IMR-90 (cell line): ENCODE measurements around the gene COL24A1.

Experiments used
- BHLHE40 ChIP-seq: fragments of 150-350 bp; IDR thresholded peaks from 2 replicates; pipeline ENCODE4 v1.6.1; 2016; ENCODE audit warnings: mild to moderate bottlenecking, low read depth, low read length
- CEBPB ChIP-seq: IDR thresholded peaks from 2 replicates; pipeline ENCODE4 v1.6.1; 2012; ENCODE audit warnings: low read depth, low read length, improper control_type of control experiment
- CTCF ChIP-seq: conservative IDR thresholded peaks from 2 replicates; pipeline ENCODE4 v1.5.1; 2012; ENCODE audit warnings: mild to moderate bottlenecking, low read depth, low read length, improper control_type of control experiment
- FOS ChIP-seq: fragments of 150-350 bp; IDR thresholded peaks from 2 replicates; pipeline ENCODE4 v1.6.1; 2016; ENCODE audit warnings: low read depth, low read length
- MAFK ChIP-seq: IDR thresholded peaks from 2 replicates; pipeline ENCODE4 v1.6.1; 2012; ENCODE audit warnings: low read depth, low read length, improper control_type of control experiment
- MXI1 ChIP-seq: IDR thresholded peaks from 2 replicates; pipeline ENCODE4 v1.6.1; 2012; ENCODE audit warnings: low read depth, mild to moderate bottlenecking, low read length, moderate library complexity, borderline replicate concordance
- NFE2L2 ChIP-seq: fragments of 150-350 bp; IDR thresholded peaks from 2 replicates; pipeline ENCODE4 v1.6.1; 2016; ENCODE audit warnings: low read depth, mild to moderate bottlenecking, low read length
- POLR2A ChIP-seq: IDR thresholded peaks from 2 replicates; pipeline ENCODE4 v1.6.1; 2012; ENCODE audit warnings: mild to moderate bottlenecking, low read depth, low read length
- RAD21 ChIP-seq: IDR thresholded peaks from 2 replicates; pipeline ENCODE4 v1.6.1; 2012; ENCODE audit warnings: low read length, improper control_type of control experiment

GRCh38 chr1:85975912-85976371 is 180.6 kb downstream of the COL24A1 start:
- TF ChIP-seq CTCF (no peak), NFE2L2 (no peak), POLR2A (no peak), CEBPB (no peak), MXI1 (no peak), RAD21 (no peak), FOS (no peak), MAFK (no peak), BHLHE40 (no peak)
